H9 (cell line): ENCODE results near the gene B3GALNT2. TPM values are rescaled to one million over a fixed set of nuclear protein-coding genes. Genes with fewer than 3 reads are reported as not detected.

ENCODE experiments used
- DNase-seq: peaks from one replicate; pipeline ENCODE4 v3.0.0-alpha.2; 2017
- H2AFZ ChIP-seq: one replicate; pipeline ENCODE4 v1.6.1; 2013; ENCODE audit warnings: mild to moderate bottlenecking, low read length, control low read depth, moderate library complexity
- H2AK5ac ChIP-seq: 2 replicates; pipeline ENCODE4 v1.6.1; 2013; ENCODE audit warnings: low read length, control low read depth, mixed read lengths; ENCODE audit not compliant: insufficient read length
- H2BK120ac ChIP-seq: one replicate; pipeline ENCODE4 v1.6.1; 2013; ENCODE audit warnings: low read depth, mild to moderate bottlenecking, low read length, control low read depth, inconsistent platforms; ENCODE audit not compliant: poor library complexity, severe bottlenecking
- H2BK12ac ChIP-seq: 2 replicates; pipeline ENCODE4 v1.6.1; 2013; ENCODE audit warnings: low read length, control low read depth, mixed read lengths, low read depth; ENCODE audit not compliant: insufficient read length
- H2BK15ac ChIP-seq: 2 replicates; pipeline ENCODE4 v1.6.1; 2013; ENCODE audit warnings: low read depth, low read length, control low read depth
- H2BK20ac ChIP-seq: one replicate; pipeline ENCODE4 v1.6.1; 2013; ENCODE audit warnings: low read depth, mild to moderate bottlenecking, low read length, control low read depth, inconsistent platforms; ENCODE audit not compliant: poor library complexity, severe bottlenecking
- H2BK5ac ChIP-seq: 2 replicates; pipeline ENCODE4 v1.6.1; 2013; ENCODE audit warnings: low read length, control low read depth, mixed read lengths; ENCODE audit not compliant: insufficient read length
- H3K14ac ChIP-seq: 2 replicates; pipeline ENCODE4 v1.6.1; 2013; ENCODE audit warnings: low read length, control low read depth; ENCODE audit not compliant: insufficient read depth
- H3K18ac ChIP-seq: 2 replicates; pipeline ENCODE4 v1.6.1; 2013; ENCODE audit warnings: low read depth, mild to moderate bottlenecking, mixed read lengths, low read length, control low read depth; ENCODE audit not compliant: insufficient read length
- H3K23ac ChIP-seq: 2 replicates; pipeline ENCODE4 v1.6.1; 2013; ENCODE audit warnings: low read length, control low read depth, mixed read lengths, low read depth; ENCODE audit not compliant: insufficient read length
- H3K23me2 ChIP-seq: 2 replicates; pipeline ENCODE4 v1.6.1; 2013; ENCODE audit warnings: low read depth, mild to moderate bottlenecking, mixed read lengths, low read length, control low read depth; ENCODE audit not compliant: insufficient read length, poor library complexity, severe bottlenecking
- H3K27ac ChIP-seq: 2 replicates; pipeline ENCODE4 v1.5.1; 2013; ENCODE audit warnings: low read length, control low read depth, mixed read lengths, low read depth; ENCODE audit not compliant: insufficient read length
- H3K27me3 ChIP-seq: 2 replicates; pipeline ENCODE4 v1.6.1; 2013; ENCODE audit warnings: low read length, control low read depth, inconsistent platforms; ENCODE audit not compliant: insufficient read depth
- H3K4ac ChIP-seq: 2 replicates; pipeline ENCODE4 v1.6.1; 2013; ENCODE audit warnings: low read depth, mild to moderate bottlenecking, control low read depth, inconsistent platforms, low read length, moderate library complexity
- H3K4me1 ChIP-seq: 2 replicates; pipeline ENCODE4 v1.6.1; 2013; ENCODE audit warnings: low read length, control low read depth, inconsistent platforms; ENCODE audit not compliant: insufficient read depth
- H3K4me2 ChIP-seq: 2 replicates; pipeline ENCODE4 v1.6.1; 2013; ENCODE audit warnings: low read length, control low read depth, mixed read lengths; ENCODE audit not compliant: insufficient read length, insufficient read depth
- H3K56ac ChIP-seq: 2 replicates; pipeline ENCODE4 v1.6.1; 2013; ENCODE audit warnings: low read depth, mild to moderate bottlenecking, mixed read lengths, low read length, control low read depth; ENCODE audit not compliant: insufficient read length
- H3K79me1 ChIP-seq: 2 replicates; pipeline ENCODE4 v1.6.1; 2013; ENCODE audit warnings: low read depth, mild to moderate bottlenecking, moderate library complexity, low read length, control low read depth, inconsistent platforms; ENCODE audit not compliant: insufficient read depth, poor library complexity, severe bottlenecking
- H3K79me2 ChIP-seq: 2 replicates; pipeline ENCODE4 v1.6.1; 2013; ENCODE audit warnings: low read length, control low read depth, inconsistent platforms; ENCODE audit not compliant: insufficient read depth
- H3K9ac ChIP-seq: 2 replicates; pipeline ENCODE4 v1.6.1; 2013; ENCODE audit warnings: low read length, control low read depth, mixed read lengths; ENCODE audit not compliant: insufficient read length; ENCODE audit errors: extremely low read depth
- H3K9me3 ChIP-seq: one replicate; pipeline ENCODE4 v1.6.1; 2013; ENCODE audit warnings: low read depth, low read length, inconsistent platforms; ENCODE audit not compliant: control insufficient read depth
- H3T11ph ChIP-seq: one replicate; pipeline ENCODE4 v1.6.1; 2013; ENCODE audit warnings: mild to moderate bottlenecking, low read length, control low read depth, inconsistent platforms
- H4K20me1 ChIP-seq: one replicate; pipeline ENCODE4 v1.6.1; 2013; ENCODE audit not compliant: control insufficient read depth, insufficient read length, insufficient read depth
- H4K5ac ChIP-seq: 2 replicates; pipeline ENCODE4 v1.6.1; 2013; ENCODE audit warnings: low read depth, mild to moderate bottlenecking, mixed read lengths, low read length, control low read depth; ENCODE audit not compliant: insufficient read length
- H4K8ac ChIP-seq: replicated peaks from 2 replicates; pipeline ENCODE4 v1.6.1; 2013; ENCODE audit warnings: low read length, control low read depth, mixed read lengths, low read depth; ENCODE audit not compliant: insufficient read length
- H4K91ac ChIP-seq: 2 replicates; pipeline ENCODE4 v1.6.1; 2013; ENCODE audit warnings: low read depth, mild to moderate bottlenecking, moderate library complexity, mixed read lengths, low read length, control low read depth; ENCODE audit not compliant: insufficient read length
- H3K27ac Mint-ChIP-seq, 3 experiments: 2 replicates in 2 of 3; 3 replicates in 1 of 3; pipeline ENCODE4 v1.8.0; 2020 to 2021; ENCODE audit warnings: mixed read lengths in 3 of 3, mild to moderate bottlenecking in 1 of 3, moderate library complexity in 1 of 3
- H3K27me3 Mint-ChIP-seq: 2 replicates; pipeline ENCODE4 v1.8.0; 2021; ENCODE audit warnings: low read depth, mild to moderate bottlenecking, moderate library complexity, mixed read lengths
- H3K36me3 Mint-ChIP-seq, 3 experiments: 2 replicates in 2 of 3; 3 replicates in 1 of 3; pipeline ENCODE4 v1.8.0; 2020 to 2021; ENCODE audit warnings: low read depth in 3 of 3, mixed read lengths in 3 of 3; ENCODE audit not compliant: insufficient read depth in 1 of 3
- H3K4me1 Mint-ChIP-seq, 2 experiments: 2 replicates each; pipeline ENCODE4 v1.8.0; 2020; ENCODE audit warnings: mixed read lengths in 2 of 2
- H3K4me3 Mint-ChIP-seq, 2 experiments: 2 replicates in 1 of 2; 3 replicates in 1 of 2; pipeline ENCODE4 v1.8.0; 2020 to 2021; ENCODE audit warnings: mild to moderate bottlenecking in 2 of 2, mixed read lengths in 2 of 2, moderate library complexity in 1 of 2
- H3K9me3 Mint-ChIP-seq, 2 experiments: 2 replicates in 1 of 2; 3 replicates in 1 of 2; pipeline ENCODE4 v1.8.0; 2020; ENCODE audit warnings: mild to moderate bottlenecking in 2 of 2, mixed read lengths in 2 of 2, moderate library complexity in 1 of 2
- WGBS: extraction: QIAGEN DNeasy Blood & Tissue Kit; methylation state at CpG from one replicate; pipeline ENCODE4 v1.1.7; 2013; ENCODE audit warnings: missing lambda C conversion rate, low lambda C conversion rate, mixed read lengths; ENCODE audit not compliant: insufficient read length; ENCODE audit errors: extremely low coverage; 5-methylcytosine and 5-hydroxymethylcytosine counted together
- total RNA-seq: library from RNA; stranded (reverse); gene quantifications from 2 replicates; pipeline ENCODE4 v1.2.1, GENCODE V29; 2021
- TF ChIP-seq, protein P1 (sequence below): fragments of 200-600 bp; sonication (generic); conservative IDR thresholded peaks from 3 replicates; pipeline ENCODE4 v1.8.0; 2021; ENCODE audit warnings: antibody characterized with exemption, mild to moderate bottlenecking

B3GALNT2 gene
- total RNA-seq, 1 experiment from 2014 or later = 27.8 TPM

DNA sequence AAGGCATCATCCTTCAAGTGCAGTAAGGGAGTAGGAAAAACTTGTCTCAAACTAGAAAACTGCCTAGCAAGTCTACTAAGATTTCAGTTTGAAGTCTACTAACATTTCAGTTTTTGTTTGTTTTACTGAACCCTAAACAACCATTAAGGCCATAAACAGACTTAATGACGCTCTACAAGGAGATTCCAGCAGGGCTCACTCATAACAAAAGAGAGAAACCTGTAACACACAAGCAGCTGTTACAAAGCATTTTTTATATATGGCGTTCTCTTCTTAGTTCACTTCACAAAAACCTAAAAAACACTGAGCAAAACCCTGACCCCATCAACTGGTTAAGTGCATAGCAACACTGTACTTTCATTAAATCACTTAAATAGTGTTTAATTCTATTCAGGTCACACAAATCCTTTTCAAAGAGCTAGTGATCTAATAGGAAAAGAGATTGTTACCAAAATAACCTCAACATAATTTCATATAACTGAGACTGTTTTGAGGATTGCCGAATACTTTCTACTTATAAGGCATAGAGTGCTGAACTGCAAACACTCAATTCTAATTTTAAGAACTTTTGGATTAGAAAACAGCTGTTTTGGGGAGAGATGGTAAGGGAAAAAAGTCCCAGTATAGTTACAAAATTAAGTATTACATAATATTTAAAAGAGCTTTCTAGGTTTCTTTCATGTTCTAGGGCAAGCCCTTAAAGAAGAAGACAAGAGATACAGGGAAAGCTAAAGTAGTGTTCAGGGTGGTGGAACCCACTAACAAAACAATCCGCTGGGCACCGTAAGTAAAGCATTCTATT, 1.4 kb downstream of the B3GALNT2 start:
- Histone ChIP-seq H3K79me2 (peaks cover 11% of the 10 kb centered on the region; the same call in 1 of the 2 replicates), H3K27ac (no peak overlapping the region), H3K4me2 (peak overlapping the region; percentile 94), H2BK5ac (no peak overlapping the region), H3K9me3 (no peaks in the 10 kb centered on the region), H2AFZ (no peak overlapping the region), H2BK15ac (no peak overlapping the region), H3K4ac (no peak overlapping the region), H3K18ac (no peak overlapping the region), H3K79me1 (peaks cover 4% of the 10 kb centered on the region), H3K4me1 (no peaks in the 10 kb centered on the region; the same call in 1 of the 2 replicates), H3K23ac (no peak overlapping the region), H2AK5ac (no peak overlapping the region), H2BK20ac (no peak overlapping the region), H3K9ac (peak overlapping the region; percentile 92), H3K27me3 (no peaks in the 10 kb centered on the region), H2BK120ac (no peak overlapping the region), H4K20me1 (no peaks in the 10 kb centered on the region), H3K56ac (no peak overlapping the region), H3T11ph (no peak overlapping the region), H4K91ac (no peak overlapping the region), H4K5ac (no peak overlapping the region), H2BK12ac (no peak overlapping the region), H4K8ac (no peak overlapping the region), H3K14ac (no peak overlapping the region), H3K23me2 (peaks cover 5% of the 10 kb centered on the region)
- WGBS = no CpG with 5 or more reads among the region's 5 CpGs
- H3K27ac Mint-ChIP-seq = peak overlapping the region in 2 of 3 experiments; percentile 92 to 95; a peak in 3 of 7 replicates
- no peaks in the 10 kb centered on the region for H3K27me3 Mint-ChIP-seq
- peaks cover 0 to 2% (median 0%) of the 10 kb centered on the region in 3 experiments; a peak in 2 of 7 replicates for H3K36me3 Mint-ChIP-seq
- peak overlapping the region; percentile 87 to 96 for H3K4me3 Mint-ChIP-seq
- H3K4me1 Mint-ChIP-seq = peaks cover 18 to 20% of the 10 kb centered on the region in 2 experiments
- DNase-seq = no peak
- TF ChIP-seq, protein P1, sequence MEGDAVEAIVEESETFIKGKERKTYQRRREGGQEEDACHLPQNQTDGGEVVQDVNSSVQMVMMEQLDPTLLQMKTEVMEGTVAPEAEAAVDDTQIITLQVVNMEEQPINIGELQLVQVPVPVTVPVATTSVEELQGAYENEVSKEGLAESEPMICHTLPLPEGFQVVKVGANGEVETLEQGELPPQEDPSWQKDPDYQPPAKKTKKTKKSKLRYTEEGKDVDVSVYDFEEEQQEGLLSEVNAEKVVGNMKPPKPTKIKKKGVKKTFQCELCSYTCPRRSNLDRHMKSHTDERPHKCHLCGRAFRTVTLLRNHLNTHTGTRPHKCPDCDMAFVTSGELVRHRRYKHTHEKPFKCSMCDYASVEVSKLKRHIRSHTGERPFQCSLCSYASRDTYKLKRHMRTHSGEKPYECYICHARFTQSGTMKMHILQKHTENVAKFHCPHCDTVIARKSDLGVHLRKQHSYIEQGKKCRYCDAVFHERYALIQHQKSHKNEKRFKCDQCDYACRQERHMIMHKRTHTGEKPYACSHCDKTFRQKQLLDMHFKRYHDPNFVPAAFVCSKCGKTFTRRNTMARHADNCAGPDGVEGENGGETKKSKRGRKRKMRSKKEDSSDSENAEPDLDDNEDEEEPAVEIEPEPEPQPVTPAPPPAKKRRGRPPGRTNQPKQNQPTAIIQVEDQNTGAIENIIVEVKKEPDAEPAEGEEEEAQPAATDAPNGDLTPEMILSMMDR = no peak
- no peaks in the 10 kb centered on the region for H3K9me3 Mint-ChIP-seq
